B cell (primary cell): ENCODE measurements around the gene CREM. TPM values are rescaled to one million over a fixed set of nuclear protein-coding genes. Genes with fewer than 3 reads are reported as not detected.

Source experiments
- ATAC-seq: fragments of 200-7000 bp; cut with Tn5 transposase; one replicate; pipeline ENCODE4 v1.10.0; 2021; ENCODE audit warnings: low read depth, mild to moderate bottlenecking, moderate number of reproducible peaks, moderate library complexity
- CTCF ChIA-PET: fragments of 350-600 bp; sonication (Branson Sonifier 250); formaldehyde crosslinking; loops from one replicate; lab custom pipeline; 2021; ENCODE audit warnings: antibody characterized with exemption, inconsistent platforms; lab: Charles Lee
- POLR2A ChIA-PET: fragments of 350-600 bp; sonication (Branson Sonifier 250); formaldehyde crosslinking; loops from one replicate; lab custom pipeline; 2021; ENCODE audit warnings: antibody characterized with exemption; lab: Charles Lee
- DNase-seq: peaks from one replicate; pipeline ENCODE4 v3.0.0; 2013
- H2AFZ ChIP-seq: 2 replicates; pipeline ENCODE4 v1.6.1; 2012; ENCODE audit warnings: mild to moderate bottlenecking, low read depth, low read length; ENCODE audit not compliant: insufficient read depth, poor library complexity, severe bottlenecking
- H3K27ac ChIP-seq, 2 donors: 1 replicate in 1 of 2; 2 replicates in 1 of 2; pipeline ENCODE4 v1.5.1; 2012 to 2013; ENCODE audit warnings: low read length in 2 of 2, mild to moderate bottlenecking in 2 of 2, moderate library complexity in 1 of 2
- H3K27me3 ChIP-seq, 4 experiments: fragments of 200-600 bp in 1 of 4; sonication (generic) in 1 of 4; replicated peaks in 1 of 4; 1 replicate in 2 of 4; 2 replicates in 2 of 4; pipeline versions ENCODE4 v1.6.1 to v1.7.0; 2013 to 2016; ENCODE audit warnings: low read length in 3 of 4, mild to moderate bottlenecking in 2 of 4, mixed read lengths in 1 of 4, moderate library complexity in 1 of 4; ENCODE audit not compliant: insufficient read depth in 4 of 4, control insufficient read depth in 3 of 4; ENCODE audit errors: control extremely low read depth in 1 of 4
- H3K36me3 ChIP-seq, 2 experiments: replicated peaks in 1 of 2; 1 replicate in 1 of 2; 2 replicates in 1 of 2; pipeline versions ENCODE4 v1.6.1 to v1.7.1; 2013; ENCODE audit warnings: low read length in 1 of 2; ENCODE audit not compliant: insufficient read depth in 2 of 2, control insufficient read depth in 1 of 2; ENCODE audit errors: control extremely low read depth in 1 of 2, extremely low read depth in 1 of 2
- H3K4me1 ChIP-seq, 2 donors: fragments of 200-600 bp in 1 of 2; sonication (generic) in 1 of 2; 1 replicate in 1 of 2; 2 replicates in 1 of 2; pipeline versions ENCODE4 v1.5.1 to v1.6.1; 2013 to 2017; ENCODE audit warnings: low read length in 2 of 2; ENCODE audit not compliant: control insufficient read depth in 2 of 2, insufficient read depth in 2 of 2
- H3K4me2 ChIP-seq: replicated peaks from 2 replicates; pipeline ENCODE3; 2012; ENCODE audit warnings: mild to moderate bottlenecking, low read depth, low read length; ENCODE audit not compliant: poor library complexity, severe bottlenecking
- H3K4me3 ChIP-seq, 5 experiments: fragments of 200-600 bp in 1 of 5; sonication (generic) in 1 of 5; 1 replicate in 3 of 5; 2 replicates in 2 of 5; pipeline versions ENCODE4 v1.5.1 to v1.7.0; 2011 to 2016; ENCODE audit warnings: low read length in 4 of 5, mild to moderate bottlenecking in 4 of 5, low read depth in 2 of 5, control low read depth in 1 of 5, moderate library complexity in 1 of 5; ENCODE audit not compliant: insufficient read depth in 1 of 5; ENCODE audit errors: control extremely low read depth in 1 of 5, extremely low read depth in 1 of 5
- H3K79me2 ChIP-seq: fragments of 200-600 bp; sonication (generic); one replicate; pipeline ENCODE4 v1.6.0; 2016; ENCODE audit warnings: low read length; ENCODE audit not compliant: control insufficient read depth, insufficient read depth
- H3K9ac ChIP-seq: fragments of 200-600 bp; sonication (generic); 2 replicates; pipeline ENCODE4 v1.6.1; 2017; ENCODE audit warnings: mild to moderate bottlenecking, low read length, moderate library complexity
- H3K9me3 ChIP-seq, 3 donors: one replicate each; pipeline versions ENCODE4 v1.6.1 to v1.7.1; 2013; ENCODE audit warnings: low read length in 2 of 3; ENCODE audit not compliant: control insufficient read depth in 2 of 3, insufficient read depth in 1 of 3; ENCODE audit errors: control extremely low read depth in 1 of 3
- H4K20me1 ChIP-seq: 2 replicates; pipeline ENCODE4 v1.6.0; 2012; ENCODE audit warnings: mild to moderate bottlenecking, low read length; ENCODE audit not compliant: insufficient read depth, control insufficient read depth, poor library complexity, severe bottlenecking
- H3K27ac Mint-ChIP-seq: one replicate; pipeline ENCODE4 v1.8.0; 2021; ENCODE audit warnings: mixed read lengths
- H3K27me3 Mint-ChIP-seq: one replicate; pipeline ENCODE4 v1.8.0; 2021; ENCODE audit warnings: mixed read lengths
- H3K4me1 Mint-ChIP-seq: one replicate; pipeline ENCODE4 v1.8.0; 2021; ENCODE audit warnings: mixed read lengths
- H3K4me3 Mint-ChIP-seq: one replicate; pipeline ENCODE4 v1.8.0; 2021; ENCODE audit warnings: mixed read lengths
- H3K9me3 Mint-ChIP-seq: one replicate; pipeline ENCODE4 v1.8.0; 2022; ENCODE audit warnings: mixed read lengths; ENCODE audit not compliant: insufficient read depth
- EZH2 ChIP-seq: IDR thresholded peaks from 2 replicates; pipeline ENCODE4 v1.6.1; 2012; ENCODE audit warnings: borderline replicate concordance, low read depth, mild to moderate bottlenecking, moderate library complexity, low read length; ENCODE audit not compliant: insufficient read depth, poor library complexity, severe bottlenecking
- WGBS: methylation state at CpG from one replicate; pipeline ENCODE4 v1.1.5; 2013; ENCODE audit warnings: missing lambda C conversion rate; ENCODE audit not compliant: insufficient coverage; 5-methylcytosine and 5-hydroxymethylcytosine counted together
- intact Hi-C: fragments of 100-400 bp; cut with micrococcal nuclease; formaldehyde crosslinking; loops from one replicate; pipeline ENCODE4 v1.10.0; 2022
- polyA plus RNA-seq: library from polyadenylated mRNA; depleted of rRNA; stranded (reverse); fragments of >200 nt; gene quantifications from 2 replicates; pipeline ENCODE4 v1.2.3, GENCODE V29; 2012
- total RNA-seq, 2 donors: library from RNA; stranded (reverse); fragments of 120-200 nt in 1 of 2; gene quantifications; 1 replicate in 1 of 2; 2 replicates in 1 of 2; pipeline versions ENCODE4 v1.2.3 to v1.2.4, GENCODE V29; 2013 to 2022
- TF ChIP-seq, protein P1 (sequence below): fragments of 200-600 bp; IDR thresholded peaks from one replicate; pipeline ENCODE4 v1.8.0; 2022; ENCODE audit warnings: antibody characterized with exemption, mild to moderate bottlenecking

CREM gene
- total and polyA plus RNA-seq, 2 donors (not counting 1 experiment from before 2014, with no cell fraction given) = 7.3 to 94.6 TPM

DNA sequence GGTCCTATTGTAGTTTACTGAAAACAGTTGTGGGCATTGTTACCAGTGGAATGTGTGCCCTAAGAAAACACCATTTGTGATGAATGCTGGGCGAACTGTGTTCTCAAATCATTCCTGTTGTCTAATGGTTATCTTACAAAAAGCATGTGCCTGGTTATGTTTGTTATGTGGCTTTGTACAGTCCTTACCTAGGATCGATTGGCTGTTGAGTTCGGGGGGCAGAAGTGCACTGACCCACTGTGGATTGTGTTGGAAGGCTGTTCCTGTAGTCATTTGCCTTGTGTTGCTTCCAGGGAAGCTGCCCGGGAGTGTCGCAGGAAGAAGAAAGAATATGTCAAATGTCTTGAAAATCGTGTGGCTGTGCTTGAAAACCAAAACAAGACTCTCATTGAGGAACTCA, 84.3 kb downstream of the CREM start:
- H3K4me2 ChIP-seq = no peak overlapping the region
- intact Hi-C loops = loop anchor here (10.0 kb wide), 1 partner anchor 216 kb away; no protein-coding TSS in a partner anchor
- no peak overlapping the region for H3K4me3 ChIP-seq
- WGBS = 95% methylated on average over 3 of the region's 6 CpGs
- Mint-ChIP-seq H3K4me1 (peaks cover 7% of the 10 kb centered on the region), H3K4me3 (no peak overlapping the region), H3K9me3 (no peaks in the 10 kb centered on the region), H3K27ac (no peak overlapping the region), H3K27me3 (no peaks in the 10 kb centered on the region)
- H3K36me3 ChIP-seq = no peaks in the 10 kb centered on the region
- no peak overlapping the region for H3K9ac ChIP-seq
- H3K27me3 ChIP-seq = no peaks in the 10 kb centered on the region
- H3K9me3 ChIP-seq = no peaks in the 10 kb centered on the region
- no peak overlapping the region for H2AFZ ChIP-seq
- H3K79me2 ChIP-seq = no peaks in the 10 kb centered on the region
- H3K27ac ChIP-seq = no peak overlapping the region
- no peaks in the 10 kb centered on the region for H3K4me1 ChIP-seq
- H4K20me1 ChIP-seq = no peaks in the 10 kb centered on the region
- TF ChIP-seq, protein P1, sequence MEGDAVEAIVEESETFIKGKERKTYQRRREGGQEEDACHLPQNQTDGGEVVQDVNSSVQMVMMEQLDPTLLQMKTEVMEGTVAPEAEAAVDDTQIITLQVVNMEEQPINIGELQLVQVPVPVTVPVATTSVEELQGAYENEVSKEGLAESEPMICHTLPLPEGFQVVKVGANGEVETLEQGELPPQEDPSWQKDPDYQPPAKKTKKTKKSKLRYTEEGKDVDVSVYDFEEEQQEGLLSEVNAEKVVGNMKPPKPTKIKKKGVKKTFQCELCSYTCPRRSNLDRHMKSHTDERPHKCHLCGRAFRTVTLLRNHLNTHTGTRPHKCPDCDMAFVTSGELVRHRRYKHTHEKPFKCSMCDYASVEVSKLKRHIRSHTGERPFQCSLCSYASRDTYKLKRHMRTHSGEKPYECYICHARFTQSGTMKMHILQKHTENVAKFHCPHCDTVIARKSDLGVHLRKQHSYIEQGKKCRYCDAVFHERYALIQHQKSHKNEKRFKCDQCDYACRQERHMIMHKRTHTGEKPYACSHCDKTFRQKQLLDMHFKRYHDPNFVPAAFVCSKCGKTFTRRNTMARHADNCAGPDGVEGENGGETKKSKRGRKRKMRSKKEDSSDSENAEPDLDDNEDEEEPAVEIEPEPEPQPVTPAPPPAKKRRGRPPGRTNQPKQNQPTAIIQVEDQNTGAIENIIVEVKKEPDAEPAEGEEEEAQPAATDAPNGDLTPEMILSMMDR = no peak
- TF ChIP-seq EZH2 = no peak
- ATAC-seq (no peak), DNase-seq (no peak)
- CTCF ChIA-PET = interaction anchor here (1.0 to 14.3 kb wide), 2 partner anchors 15 to 88 kb away, joined by 4 to 436 read pairs; partner anchors contain the start of gene CREM
- POLR2A ChIA-PET = no interaction called here

DNA sequence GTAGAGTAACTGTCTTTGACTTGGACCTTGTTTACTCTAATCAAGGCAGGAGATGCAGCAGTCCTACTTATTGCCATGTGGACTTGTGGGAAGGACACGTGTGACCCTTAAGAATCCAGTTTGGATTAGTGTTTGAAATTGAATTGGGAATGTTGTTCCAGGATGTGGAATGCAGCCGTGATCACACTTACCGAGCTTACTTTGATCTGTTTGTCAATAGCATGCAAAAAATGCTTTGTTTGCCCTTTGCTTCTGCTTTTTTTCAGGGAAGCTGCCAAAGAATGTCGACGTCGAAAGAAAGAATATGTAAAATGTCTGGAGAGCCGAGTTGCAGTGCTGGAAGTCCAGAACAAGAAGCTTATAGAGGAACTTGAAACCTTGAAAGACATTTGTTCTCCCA, 84.7 kb downstream of the CREM start:
- H3K4me2 ChIP-seq = no peak overlapping the region
- H3K27ac Mint-ChIP-seq = no peak overlapping the region
- WGBS = 79% methylated on average over 7 of the region's 7 CpGs

More for the DNA sequence above, 84.7 kb downstream of the CREM start:
- ChIA-PET CTCF (interaction anchor here (0.7 to 14.3 kb wide), 3 partner anchors 15 to 312 kb away, joined by 3 to 436 read pairs (median 4); partner anchors contain the start of gene CREM), POLR2A (interaction anchor here (1.0 kb wide), 1 partner anchor 40 kb away, joined by 8 read pairs; no protein-coding TSS in a partner anchor)
- no peaks in the 10 kb centered on the region for H3K36me3 ChIP-seq
- H3K9ac ChIP-seq = no peak overlapping the region
- Mint-ChIP-seq H3K9me3 (no peaks in the 10 kb centered on the region), H3K4me3 (no peak overlapping the region), H3K4me1 (peaks cover 9% of the 10 kb centered on the region), H3K27me3 (no peaks in the 10 kb centered on the region)
- no peak for ATAC-seq
- H3K27me3 ChIP-seq = no peaks in the 10 kb centered on the region
- no peak for DNase-seq
- no peaks in the 10 kb centered on the region for H3K9me3 ChIP-seq
- intact Hi-C loops = loop anchor here (10.0 kb wide), 1 partner anchor 217 kb away; no protein-coding TSS in a partner anchor
- H3K27ac ChIP-seq = no peak overlapping the region
- H3K4me3 ChIP-seq = no peak overlapping the region
- H4K20me1 ChIP-seq = no peaks in the 10 kb centered on the region
- no peak overlapping the region for H2AFZ ChIP-seq
- H3K79me2 ChIP-seq = no peaks in the 10 kb centered on the region
- no peak for TF ChIP-seq EZH2
- TF ChIP-seq, protein P1 = no peak
- H3K4me1 ChIP-seq = no peaks in the 10 kb centered on the region
